Measurements from ENCODE around the gene CCDC187.
"Not testable (repeated sequence)": the region's sequence is repeated elsewhere in the genome, so short reads cannot be mapped to it uniquely, and the experiment has no call there.

CCDC187 gene

DNA sequence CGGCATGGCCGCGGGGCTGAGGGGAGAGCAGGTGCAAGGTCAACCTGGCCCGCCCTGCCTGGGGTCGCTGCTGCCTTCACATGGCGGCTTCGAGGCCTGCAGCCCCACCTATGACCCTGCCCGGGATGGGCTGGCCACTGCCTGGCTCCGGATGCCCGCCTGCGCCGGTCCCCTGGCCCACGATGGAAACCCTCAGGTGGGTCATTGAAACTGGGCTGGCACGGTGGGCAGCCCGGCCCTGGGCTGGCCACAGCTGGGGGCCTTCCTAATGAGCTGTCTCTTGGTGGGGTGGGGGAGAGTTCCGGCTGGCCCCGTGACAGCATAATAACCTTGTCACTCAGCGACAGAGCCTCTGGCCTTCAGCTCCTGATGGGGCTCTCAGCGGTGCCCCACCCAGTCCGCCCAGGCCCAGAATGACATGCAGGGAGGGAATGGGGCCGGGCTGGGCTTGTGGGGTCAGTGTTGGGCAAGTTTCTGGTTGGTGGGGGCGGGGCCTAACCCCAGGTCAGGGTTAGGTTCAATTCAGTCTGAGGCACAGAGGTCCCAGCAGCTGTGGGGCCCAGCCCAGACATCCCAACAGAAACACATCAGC is at the start of gene CCDC187:
CCDC187 (minus strand) TSS at position 270 of the 592 bp plus-strand sequence; CDS start at position 6, 264 bp downstream.
- DNase-seq (ENCODE audit: low read depth), result no peak

DNA sequence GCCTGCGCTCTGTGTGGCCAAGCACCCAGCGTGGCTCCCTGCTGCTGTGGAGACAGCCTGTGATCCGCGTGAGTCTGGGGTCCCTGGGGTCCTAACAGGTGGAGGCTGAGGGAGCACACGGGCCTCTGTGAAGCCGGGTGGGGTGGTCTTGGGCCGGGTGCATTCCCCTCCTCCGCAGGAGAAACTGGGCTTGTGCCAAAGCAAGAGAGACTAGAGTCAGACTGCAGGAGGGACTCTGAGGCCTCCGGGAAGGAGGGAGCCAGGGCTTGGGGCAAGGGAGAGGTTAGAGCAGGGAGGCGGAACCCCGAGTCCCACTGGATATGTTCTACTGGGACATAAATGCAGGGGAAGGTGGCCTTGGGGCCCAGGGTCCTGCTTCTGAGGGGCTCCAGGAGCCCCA is 49.2 kb upstream of the CCDC187 start:
- no peak for DNase-seq (ENCODE audit: low read depth)

DNA sequence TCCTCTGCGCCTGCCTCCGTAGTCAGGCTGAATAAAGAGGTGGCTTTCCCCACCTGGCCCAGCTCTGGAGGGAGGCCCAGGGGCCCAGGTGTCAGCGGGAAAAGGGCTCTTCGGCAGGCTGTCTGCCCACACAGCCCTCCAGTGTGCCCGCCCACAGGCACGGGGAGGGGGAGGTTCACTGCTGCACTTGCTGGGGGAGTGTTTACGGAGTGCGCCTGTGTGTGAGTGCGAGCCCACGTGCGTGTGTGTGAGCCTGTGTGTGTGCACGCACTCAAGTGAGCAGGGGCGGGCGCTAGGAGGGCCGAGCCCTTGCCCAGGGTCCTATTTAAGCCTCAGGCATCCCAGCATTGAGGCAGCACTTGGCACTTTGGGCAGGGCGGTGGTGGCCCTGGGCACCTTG is 48.8 kb upstream of the CCDC187 start:
- no peak for DNase-seq (ENCODE audit: low read depth)

GRCh38 chr9:136351868-136352267 is 48.0 kb upstream of the CCDC187 start:
- not testable (repeated sequence) for DNase-seq (ENCODE audit: low read depth)

GRCh38 chr9:136351252-136351800 is 47.4 kb upstream of the CCDC187 start:
- DNase-seq (ENCODE audit: low read depth), result no peak

GRCh38 chr9:136349546-136349945 is 45.7 kb upstream of the CCDC187 start:
- no peak for DNase-seq (ENCODE audit: low read depth)

DNA sequence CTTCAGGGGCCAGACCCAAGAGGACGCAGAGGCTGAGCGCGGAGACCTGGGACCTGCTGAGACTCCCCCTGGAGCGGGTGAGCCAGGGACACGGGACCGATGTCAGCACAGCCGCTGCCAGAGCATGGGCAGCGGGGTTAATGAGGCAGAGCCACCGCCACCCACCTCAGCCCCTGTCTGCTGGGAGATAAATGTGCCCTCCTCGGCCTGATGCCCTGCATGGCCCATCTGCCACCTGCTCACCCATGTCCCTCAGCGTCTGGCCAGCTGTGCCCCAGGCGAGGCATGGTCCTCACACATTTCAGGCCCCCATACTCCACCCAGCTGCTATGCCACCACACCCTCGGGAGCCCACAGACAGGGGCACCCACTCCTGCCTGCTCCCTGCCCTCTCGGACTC is 44.8 kb upstream of the CCDC187 start:
- no peak for DNase-seq (ENCODE audit: low read depth)

GRCh38 chr9:136347472-136348256 is 43.8 kb upstream of the CCDC187 start:
- DNase-seq (ENCODE audit: low read depth), result no peak

DNA sequence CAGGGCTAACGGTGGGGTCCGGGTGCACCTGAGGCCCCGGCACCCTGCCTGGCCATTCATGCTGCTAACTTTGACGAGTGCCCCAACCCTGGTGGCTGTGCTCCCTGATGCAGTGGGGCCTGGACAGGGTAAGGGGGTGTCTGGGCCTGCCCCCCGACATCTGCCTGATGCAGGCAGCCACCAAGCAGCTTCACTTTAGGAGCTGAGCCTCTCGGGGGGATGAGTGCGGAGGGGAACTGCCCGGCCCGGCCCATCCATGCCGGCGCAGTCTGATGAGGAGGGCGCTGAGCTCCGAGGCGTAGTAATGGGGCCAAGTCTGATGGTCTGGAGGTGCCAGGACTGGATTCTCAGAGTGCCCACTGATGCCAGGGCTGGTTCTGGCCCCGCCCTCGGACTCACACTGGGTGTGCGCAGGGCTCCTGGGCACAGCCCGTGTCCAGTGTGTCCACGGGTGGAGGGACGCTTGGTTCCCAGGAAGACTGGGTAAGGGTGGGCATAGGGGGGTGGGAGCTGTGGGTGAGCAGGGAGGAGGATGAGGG is 43.1 kb upstream of the CCDC187 start:
- DNase-seq (ENCODE audit: low read depth), result no peak

DNA sequence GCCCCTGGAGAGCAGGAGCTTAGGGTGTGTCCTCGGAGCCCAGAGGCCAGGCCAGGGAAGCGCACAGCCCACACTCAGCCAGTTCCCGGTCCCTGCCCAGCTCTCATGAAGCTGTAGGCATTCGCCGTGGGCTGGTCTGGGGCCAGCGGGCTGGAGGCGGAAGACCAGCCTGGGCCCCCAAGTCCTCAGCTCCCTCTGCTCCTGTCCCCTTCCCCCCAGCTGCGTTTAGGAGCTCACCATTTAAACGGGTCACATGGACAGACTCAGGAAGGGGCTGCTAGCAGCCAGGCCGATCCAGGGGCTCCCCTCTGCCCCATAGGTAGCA is 42.2 kb upstream of the CCDC187 start:
- DNase-seq (ENCODE audit: low read depth), result no peak

DNA sequence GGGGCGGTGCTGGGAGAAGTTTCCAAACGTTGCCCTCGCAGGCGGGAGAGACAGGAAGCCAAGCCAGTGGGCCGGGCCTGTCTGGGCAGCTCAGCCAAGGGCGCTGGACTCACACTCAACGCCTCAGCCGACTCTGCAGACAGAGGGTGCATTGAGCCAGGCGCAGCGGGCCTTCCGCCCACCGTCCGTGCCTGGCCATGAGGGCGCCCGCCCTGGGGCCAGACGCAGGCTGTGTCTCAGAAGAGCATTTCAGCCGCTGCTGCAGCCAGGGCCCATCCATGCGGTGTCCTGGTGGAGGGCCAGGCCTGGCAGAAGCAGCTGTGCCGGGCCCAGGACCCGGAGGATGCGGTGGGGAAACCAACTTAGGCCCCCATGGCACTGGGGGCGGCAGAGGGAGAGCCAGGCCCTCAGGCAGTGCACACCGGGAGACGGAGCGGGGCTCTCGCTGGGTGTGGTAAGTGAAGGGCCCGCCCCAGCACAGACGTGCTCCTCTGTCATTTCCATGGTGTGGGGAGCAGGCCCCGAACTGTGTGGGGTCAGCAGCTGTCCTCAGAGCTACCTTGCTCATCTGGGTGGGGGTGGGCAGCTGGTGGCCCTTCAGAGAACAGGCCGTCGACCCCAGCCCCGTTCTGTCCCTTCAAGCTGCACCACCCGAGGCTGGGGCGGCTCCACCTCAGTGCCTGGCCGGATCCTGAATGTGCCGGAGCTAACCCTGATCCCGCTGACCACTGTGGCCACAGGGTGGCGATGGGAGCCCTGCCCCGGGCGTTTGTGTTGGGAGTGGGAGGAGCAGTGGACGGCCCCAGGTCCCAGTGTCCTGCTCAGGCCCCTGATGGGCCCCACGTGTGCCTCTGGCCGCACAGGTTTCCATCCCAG is 41.6 kb upstream of the CCDC187 start:
- no peak for DNase-seq (ENCODE audit: low read depth)

DNA sequence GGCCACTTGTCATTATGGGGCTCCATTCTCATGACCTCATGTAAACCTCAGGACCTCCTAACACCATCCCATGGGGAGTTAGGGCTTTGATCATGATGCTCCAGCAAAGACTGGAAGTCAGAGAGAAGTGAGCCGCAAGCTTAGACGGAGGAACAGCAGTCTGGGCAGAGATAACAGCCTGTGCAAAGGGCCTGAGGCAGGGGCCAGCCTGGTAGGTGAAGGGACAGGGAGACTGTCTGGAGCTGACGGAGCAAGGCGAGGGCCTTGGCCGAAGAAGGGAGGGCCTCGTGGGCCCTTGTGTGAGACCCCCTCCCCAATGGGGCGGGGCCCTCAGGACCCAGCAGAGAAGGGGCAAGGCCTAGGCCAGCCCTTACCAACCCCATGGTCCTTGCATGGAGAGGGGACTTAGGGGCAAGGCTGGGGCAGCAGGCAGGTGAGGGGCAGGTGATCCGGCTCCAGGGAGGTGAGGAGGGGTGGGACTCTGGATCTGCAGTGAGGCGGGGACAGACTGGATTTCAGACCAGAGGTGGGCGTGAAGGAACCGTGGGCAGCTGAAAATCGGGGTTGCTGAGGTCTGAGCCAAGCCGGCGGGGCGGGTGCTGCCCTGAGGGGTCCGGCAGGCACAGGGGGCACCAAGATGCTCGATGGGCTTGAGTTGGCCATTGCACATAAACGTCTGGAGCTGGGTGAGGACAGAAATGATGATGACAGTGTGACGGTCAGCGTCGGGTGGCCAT is 40.8 kb upstream of the CCDC187 start:
- no peak for DNase-seq (ENCODE audit: low read depth)

GRCh38 chr9:136343884-136344269 is 40.0 kb upstream of the CCDC187 start:
- no peak for DNase-seq (ENCODE audit: low read depth)

DNA sequence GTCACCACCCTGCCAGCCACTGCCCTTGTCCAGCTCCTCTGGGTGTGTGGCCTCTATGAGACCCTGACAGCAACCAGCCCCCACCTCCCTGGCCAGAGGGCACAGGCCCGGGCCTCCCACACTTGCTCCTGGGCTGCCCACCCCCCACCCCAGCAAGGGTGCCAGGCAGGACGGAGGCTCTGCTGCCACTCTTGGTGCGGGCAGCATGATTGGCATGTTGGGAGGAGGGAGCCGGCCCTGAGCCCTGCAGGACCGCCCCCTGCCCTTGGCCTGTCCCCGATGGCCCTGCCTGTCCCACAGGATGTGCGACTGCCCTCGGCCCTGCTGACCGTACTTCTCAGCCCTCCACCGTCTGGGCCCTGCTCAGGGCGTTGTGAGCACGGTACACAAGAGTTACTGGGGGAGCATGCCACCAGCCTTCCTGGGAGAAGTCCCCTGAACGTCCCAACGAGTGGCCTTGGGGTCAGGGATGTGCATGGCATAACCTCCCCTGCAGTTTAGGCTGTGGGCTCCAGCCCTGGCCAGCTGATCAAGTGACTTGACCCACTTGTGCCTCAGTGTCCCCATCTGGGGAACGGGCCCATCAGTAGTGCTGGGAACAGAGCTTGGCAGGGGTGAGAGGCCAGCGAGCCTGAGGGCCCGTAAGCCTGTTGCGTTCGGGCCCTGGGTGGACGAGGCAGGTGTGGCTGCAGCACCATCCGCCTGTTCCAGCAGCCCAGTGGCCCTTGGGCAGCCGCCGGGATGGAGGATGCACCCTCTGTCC is 39.4 kb upstream of the CCDC187 start:
- DNase-seq (ENCODE audit: low read depth), result no peak

GRCh38 chr9:136342181-136343120 is 38.6 kb upstream of the CCDC187 start:
- peak; percentile 89 for DNase-seq (ENCODE audit: low read depth)

DNA sequence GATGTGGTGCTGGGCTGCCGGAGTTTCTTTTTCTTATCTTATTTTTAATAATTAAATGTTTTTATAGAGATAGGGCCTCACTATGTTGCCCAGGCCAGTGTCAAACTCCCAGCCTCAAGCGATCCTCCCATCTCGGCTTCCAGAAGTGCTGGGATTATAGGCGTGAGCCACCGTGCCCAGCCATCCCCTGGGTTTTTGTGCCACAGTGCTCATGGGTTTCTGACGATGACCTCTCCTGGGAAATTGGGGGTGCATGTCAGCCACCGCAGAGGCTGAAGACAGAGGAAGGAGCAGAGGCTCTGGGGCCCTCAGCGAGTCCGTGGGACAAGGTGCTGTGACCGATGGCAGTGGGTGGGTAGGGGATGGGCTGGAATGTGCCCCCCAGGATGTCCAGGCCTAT is 37.9 kb upstream of the CCDC187 start:
- no peak for DNase-seq (ENCODE audit: low read depth)

- DNase-seq (ENCODE audit: low read depth), result no peak
Observed at GRCh38 chr9:136341042-136341655, 37.3 kb upstream of the CCDC187 start.

DNA sequence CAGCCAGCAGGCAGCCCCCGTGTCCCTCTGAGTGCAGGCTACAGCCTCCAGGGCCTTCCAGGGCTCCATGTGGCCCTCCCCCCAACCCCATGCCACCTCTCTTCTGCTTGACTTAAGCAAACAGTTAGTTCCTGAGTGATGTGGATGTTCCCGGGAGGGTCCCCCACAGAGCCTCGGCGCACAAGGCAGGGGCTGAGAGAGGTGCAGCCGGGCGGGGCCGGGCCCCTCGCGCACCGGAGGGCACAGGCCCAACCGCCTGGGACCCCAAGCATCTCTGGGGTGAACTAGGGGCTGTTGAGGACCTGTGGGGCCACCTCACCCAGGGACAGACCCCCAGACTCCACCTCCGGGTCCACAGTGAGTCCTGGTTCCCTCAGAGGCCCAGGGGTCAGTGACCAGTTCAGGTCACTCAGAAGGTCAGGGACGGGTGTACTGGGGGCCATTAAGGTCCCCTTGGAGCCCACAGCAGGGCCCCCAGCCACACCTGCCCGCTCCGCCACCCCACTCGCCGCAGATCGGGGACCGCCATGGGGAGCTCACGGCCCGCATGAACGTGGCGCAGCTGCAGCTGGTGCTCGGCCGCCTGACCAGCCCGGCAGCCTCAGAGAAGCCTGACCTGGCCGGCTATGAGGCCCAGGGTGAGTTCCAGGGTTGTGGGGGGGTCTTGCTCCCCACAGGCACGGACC is 36.6 kb upstream of the CCDC187 start:
- no peak for DNase-seq (ENCODE audit: low read depth)

GRCh38 chr9:136339958-136340310 is 36.0 kb upstream of the CCDC187 start:
- no peak for DNase-seq (ENCODE audit: low read depth)
